Measurements from ENCODE around the gene CFLAR. TPM values are rescaled to one million over a fixed set of nuclear protein-coding genes. Genes with fewer than 3 reads are reported as not detected.
A peak's percentile ranks its signal among the peaks of the same experiment; 100 is the strongest.

Gene CFLAR
- total RNA-seq, 1 donor from 2014 or later: 46.1 TPM

DNA sequence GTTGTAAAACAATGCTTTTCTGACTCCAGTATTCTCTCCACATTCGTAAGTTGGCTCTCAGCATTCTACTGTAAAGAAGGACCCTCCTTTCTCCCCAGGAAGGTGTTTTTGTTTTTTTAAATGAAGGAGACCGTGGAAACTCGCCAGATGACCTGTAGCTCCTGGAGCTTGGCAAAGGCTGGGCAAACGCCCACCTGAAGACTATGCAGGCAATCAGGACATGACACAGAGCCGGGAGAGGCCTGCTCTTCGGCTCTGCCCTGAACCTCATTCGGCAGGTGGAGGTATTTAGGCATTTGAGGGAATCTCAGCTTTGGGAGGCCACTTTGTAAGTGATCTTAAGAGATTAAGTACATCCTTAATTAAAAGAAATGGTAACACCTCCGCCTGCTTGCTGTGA, 84.4 kb downstream of the CFLAR start:
- Mint-ChIP-seq H3K9me3 (ENCODE audit: low read depth) (no peaks in the 10 kb centered on the region), H3K4me1 (ENCODE audit: low read depth) (peaks cover 21% of the 10 kb centered on the region), H3K36me3 (ENCODE audit: insufficient read depth) (peaks cover 7% of the 10 kb centered on the region), H3K4me3 (ENCODE audit: low read depth) (no peak overlapping the region), H3K27me3 (no peaks in the 10 kb centered on the region), H3K27ac (peak overlapping the region; percentile 4)
- DNase-seq (ENCODE audit: low spot score, unreplicated experiment): no peak
- TF ChIP-seq, protein P1, sequence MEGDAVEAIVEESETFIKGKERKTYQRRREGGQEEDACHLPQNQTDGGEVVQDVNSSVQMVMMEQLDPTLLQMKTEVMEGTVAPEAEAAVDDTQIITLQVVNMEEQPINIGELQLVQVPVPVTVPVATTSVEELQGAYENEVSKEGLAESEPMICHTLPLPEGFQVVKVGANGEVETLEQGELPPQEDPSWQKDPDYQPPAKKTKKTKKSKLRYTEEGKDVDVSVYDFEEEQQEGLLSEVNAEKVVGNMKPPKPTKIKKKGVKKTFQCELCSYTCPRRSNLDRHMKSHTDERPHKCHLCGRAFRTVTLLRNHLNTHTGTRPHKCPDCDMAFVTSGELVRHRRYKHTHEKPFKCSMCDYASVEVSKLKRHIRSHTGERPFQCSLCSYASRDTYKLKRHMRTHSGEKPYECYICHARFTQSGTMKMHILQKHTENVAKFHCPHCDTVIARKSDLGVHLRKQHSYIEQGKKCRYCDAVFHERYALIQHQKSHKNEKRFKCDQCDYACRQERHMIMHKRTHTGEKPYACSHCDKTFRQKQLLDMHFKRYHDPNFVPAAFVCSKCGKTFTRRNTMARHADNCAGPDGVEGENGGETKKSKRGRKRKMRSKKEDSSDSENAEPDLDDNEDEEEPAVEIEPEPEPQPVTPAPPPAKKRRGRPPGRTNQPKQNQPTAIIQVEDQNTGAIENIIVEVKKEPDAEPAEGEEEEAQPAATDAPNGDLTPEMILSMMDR (IDR thresholded peaks at IDR 0.05; ENCODE audit: unreplicated experiment): no peak

DNA sequence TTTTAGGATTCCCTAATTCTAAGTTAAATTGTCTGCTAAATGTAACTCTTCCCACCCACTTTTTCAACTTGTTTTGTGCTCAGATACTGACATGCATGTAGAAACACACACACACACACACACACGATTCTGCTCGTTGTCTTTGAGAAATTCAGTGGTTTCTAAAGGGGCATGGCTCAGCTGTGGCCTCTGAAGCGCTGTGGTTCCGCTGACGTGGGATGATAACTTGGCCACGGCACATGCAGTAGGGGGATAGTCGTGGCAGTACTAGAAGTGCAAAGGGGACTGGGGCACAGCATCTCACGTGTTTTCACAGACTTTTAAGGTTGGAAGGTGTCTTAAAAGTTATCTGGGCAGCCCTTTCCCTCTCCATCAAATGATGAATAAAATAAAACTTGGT, 85.4 kb downstream of the CFLAR start:
- DNase-seq (ENCODE audit: low spot score, unreplicated experiment): no peak
- Mint-ChIP-seq H3K27me3 (no peaks in the 10 kb centered on the region), H3K9me3 (ENCODE audit: low read depth) (no peaks in the 10 kb centered on the region), H3K27ac (peak overlapping the region; percentile 62), H3K4me3 (ENCODE audit: low read depth) (no peak overlapping the region), H3K36me3 (ENCODE audit: insufficient read depth) (peaks cover 5% of the 10 kb centered on the region), H3K4me1 (ENCODE audit: low read depth) (peaks cover 11% of the 10 kb centered on the region)
- TF ChIP-seq, protein P1 (IDR thresholded peaks at IDR 0.05; ENCODE audit: unreplicated experiment): no peak

DNA sequence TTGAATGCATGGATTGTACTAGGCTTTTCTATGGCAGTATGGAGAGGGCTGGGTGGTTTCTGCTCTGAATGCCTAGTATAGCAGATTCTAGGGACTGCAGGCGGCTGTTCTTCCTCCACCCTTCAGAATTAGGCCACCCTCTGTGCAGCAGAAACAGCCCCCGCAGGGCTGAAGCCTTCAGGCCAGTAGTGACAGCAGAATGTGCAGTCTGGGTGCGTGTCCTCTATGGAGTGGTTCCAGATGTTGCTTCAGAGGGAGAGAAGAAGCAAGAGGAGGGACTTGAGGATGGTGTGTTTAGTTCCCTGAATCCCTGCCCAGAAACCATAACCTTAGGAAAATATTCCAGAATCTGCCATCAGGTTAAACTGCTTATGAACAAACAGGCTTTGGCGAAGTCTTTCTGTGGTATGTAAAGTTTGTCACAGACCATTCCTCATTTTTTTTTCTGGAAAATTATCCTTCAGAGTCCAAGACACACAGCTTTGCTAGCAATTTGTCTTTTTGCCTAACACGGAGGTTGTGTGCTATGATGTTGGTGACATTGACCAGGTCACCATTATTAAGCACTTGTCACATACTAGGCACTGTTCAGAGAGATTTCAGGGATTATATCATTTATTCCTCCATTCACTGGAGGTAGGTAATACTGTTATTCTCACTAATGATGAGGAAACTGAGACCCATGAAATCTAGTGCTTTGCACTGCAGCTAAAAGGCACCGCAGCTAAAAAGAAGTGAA, 88.1 kb downstream of the CFLAR start:
- no peak overlapping the region for H3K4me3 Mint-ChIP-seq (ENCODE audit: low read depth)
- no peak overlapping the region for H3K27ac Mint-ChIP-seq
- no peaks in the 10 kb centered on the region for H3K9me3 Mint-ChIP-seq (ENCODE audit: low read depth)
- DNase-seq (ENCODE audit: low spot score, unreplicated experiment): no peak
- H3K4me1 Mint-ChIP-seq (ENCODE audit: low read depth): peaks cover 7% of the 10 kb centered on the region
- no peaks in the 10 kb centered on the region for H3K27me3 Mint-ChIP-seq
- TF ChIP-seq, protein P1 (IDR thresholded peaks at IDR 0.05; ENCODE audit: unreplicated experiment): no peak
- H3K36me3 Mint-ChIP-seq (ENCODE audit: insufficient read depth): peaks cover 4% of the 10 kb centered on the region

- Mint-ChIP-seq H3K36me3 (ENCODE audit: insufficient read depth) (peaks cover 5% of the 10 kb centered on the region), H3K4me1 (ENCODE audit: low read depth) (peaks cover 7% of the 10 kb centered on the region), H3K9me3 (ENCODE audit: low read depth) (no peaks in the 10 kb centered on the region), H3K27ac (no peak overlapping the region), H3K27me3 (no peaks in the 10 kb centered on the region), H3K4me3 (ENCODE audit: low read depth) (no peak overlapping the region)
- TF ChIP-seq, protein P1 (IDR thresholded peaks at IDR 0.05; ENCODE audit: unreplicated experiment): no peak
- no peak for DNase-seq (ENCODE audit: low spot score, unreplicated experiment)
Measured at GRCh38 chr2:201204655-201205514, 88.9 kb downstream of the CFLAR start.

DNA sequence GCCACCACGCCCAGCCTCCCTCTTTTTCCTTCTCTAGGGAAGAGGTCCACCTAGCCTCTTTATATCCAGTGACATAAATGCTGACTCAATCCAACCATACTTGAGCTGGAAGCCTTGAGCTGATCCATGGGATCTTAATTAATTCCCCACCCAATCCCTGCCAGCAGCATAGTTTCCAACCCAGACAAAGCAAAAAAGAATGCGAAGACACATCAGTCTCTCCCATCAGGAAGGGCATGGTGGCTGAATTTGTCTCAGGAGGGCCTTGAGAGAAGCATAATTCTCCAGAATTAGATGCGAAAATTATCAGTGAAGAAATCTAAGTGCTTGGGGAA, 89.5 kb downstream of the CFLAR start:
- Mint-ChIP-seq H3K27me3 (no peaks in the 10 kb centered on the region), H3K9me3 (ENCODE audit: low read depth) (no peaks in the 10 kb centered on the region), H3K36me3 (ENCODE audit: insufficient read depth) (peaks cover 5% of the 10 kb centered on the region), H3K27ac (no peak overlapping the region), H3K4me3 (ENCODE audit: low read depth) (no peak overlapping the region), H3K4me1 (ENCODE audit: low read depth) (peaks cover 7% of the 10 kb centered on the region)
- TF ChIP-seq, protein P1 (IDR thresholded peaks at IDR 0.05; ENCODE audit: unreplicated experiment): no peak
- DNase-seq (ENCODE audit: low spot score, unreplicated experiment): no peak
